ENCODE measurements around the gene DIO1.

DIO1 gene

DNA sequence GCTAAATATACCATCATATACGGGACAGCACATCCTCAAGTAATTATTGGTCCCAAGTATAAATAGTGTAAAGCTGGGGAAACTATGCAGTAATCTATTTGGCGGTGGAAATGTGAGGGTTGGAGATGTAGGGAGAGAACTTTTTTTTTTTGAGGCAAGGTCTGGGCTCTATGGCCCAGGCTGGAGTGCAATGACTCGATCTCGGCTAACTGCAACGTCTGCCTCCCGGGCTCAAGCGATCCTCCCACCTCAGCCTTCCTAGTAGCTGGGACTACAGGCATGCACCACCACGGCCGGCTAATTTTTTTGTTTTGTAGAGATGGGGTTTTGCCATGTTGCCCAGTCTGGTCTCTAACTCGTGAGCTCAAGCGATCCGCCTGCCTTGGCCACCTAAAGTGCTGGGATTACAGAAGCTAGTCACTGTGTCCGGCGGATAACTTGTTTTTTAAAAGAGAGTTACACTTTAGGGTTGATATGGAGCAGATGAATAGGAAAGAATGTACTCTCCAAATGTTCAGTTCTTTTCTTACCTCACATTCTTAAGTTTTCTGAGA, 49.6 kb downstream of the DIO1 start:
- DNase-seq, result no peak

DNA sequence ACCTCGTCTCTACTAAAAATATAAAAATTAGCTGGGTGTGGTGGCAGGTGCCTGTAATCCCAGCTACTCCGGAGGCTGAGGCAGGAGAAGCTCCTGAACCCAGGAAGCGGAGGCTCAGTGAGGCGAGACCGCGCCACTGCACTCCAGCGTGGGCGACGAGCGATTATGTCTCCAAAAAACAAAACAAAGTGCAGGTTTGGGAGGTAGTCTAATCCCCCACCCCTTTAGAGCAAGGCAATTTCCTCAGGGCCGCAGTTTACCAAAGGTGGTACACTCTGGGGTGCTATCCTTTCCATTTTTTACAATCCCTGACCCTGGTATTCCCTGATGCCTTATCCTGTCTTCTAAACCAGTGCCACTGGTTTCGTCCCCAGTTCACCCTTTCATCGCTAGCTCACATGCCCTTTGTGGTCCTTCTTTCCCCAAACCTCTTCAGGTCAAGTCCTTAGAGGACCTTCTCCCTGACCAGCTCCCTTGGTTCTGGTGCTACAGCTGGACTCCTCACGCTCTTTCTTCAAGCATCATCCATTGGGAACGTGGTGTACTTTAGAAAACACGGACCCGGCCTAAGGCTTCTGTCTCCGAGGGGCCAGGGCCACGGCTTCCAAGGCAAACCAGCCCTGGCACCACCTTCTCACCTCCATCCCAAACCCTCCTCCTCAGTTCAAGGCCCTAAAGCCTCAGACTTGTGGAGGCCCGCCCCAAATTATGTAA, 50.6 kb downstream of the DIO1 start:
- no peak for DNase-seq

DNA sequence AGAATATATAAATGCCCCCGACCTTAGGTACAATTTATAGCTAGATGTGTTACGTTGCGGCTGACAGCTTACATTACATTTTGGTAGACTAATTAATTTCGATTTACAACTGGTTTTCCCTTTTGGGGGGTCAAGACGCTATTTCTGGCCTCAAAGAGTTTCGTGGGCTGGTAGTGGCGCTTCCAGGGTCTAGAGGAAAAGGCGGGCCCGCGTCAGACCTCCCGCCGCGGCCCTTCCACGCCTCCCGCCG, 51.1 kb downstream of the DIO1 start:
- DNase-seq, result no peak

DNA sequence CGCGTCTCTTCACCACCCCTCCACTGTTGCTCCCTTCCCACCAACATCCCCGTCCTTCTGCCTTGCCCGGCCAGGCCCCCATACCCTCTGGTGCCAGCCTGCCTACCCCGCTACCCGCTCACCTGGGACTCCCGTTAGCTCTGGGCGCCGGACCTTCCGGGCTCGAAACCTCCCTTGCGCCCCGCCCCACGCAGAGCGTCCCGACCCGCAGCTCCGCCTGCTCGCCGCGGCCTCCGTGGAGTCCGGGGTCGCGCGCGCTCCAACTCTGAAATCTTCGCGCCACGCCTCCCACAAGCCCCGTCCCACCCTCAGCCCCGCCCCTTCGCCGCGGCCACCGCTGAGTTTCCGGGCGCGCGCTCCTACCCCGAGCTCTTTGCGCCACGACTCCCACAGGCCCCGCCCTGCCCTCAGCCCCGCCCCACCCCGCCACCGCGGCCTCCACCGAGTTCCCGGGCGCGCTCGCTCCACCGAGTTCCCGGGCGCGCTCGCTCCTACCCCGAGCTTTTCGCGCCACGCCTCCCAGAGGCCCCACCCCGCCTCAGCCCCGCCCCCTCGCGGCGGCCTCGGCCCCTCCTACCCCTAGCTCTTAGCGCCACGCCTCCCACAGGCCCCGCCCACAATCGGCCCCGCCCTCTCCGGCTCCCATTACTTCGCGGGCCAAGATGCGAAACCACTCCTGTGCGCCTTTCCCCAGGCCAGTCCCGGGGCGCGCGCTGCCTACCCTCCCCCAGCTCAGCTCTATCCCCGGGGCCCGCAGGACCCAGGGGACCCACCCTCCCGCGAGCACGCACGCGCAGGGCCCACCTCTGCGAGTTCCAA, 51.7 kb downstream of the DIO1 start, which contains the start of gene IFT25:
IFT25 (minus strand) TSS at position 267 of the 819 bp plus-strand sequence. CDS start 5,617 bp downstream, outside the sequence.
- peak; percentile 97 for DNase-seq

DNA sequence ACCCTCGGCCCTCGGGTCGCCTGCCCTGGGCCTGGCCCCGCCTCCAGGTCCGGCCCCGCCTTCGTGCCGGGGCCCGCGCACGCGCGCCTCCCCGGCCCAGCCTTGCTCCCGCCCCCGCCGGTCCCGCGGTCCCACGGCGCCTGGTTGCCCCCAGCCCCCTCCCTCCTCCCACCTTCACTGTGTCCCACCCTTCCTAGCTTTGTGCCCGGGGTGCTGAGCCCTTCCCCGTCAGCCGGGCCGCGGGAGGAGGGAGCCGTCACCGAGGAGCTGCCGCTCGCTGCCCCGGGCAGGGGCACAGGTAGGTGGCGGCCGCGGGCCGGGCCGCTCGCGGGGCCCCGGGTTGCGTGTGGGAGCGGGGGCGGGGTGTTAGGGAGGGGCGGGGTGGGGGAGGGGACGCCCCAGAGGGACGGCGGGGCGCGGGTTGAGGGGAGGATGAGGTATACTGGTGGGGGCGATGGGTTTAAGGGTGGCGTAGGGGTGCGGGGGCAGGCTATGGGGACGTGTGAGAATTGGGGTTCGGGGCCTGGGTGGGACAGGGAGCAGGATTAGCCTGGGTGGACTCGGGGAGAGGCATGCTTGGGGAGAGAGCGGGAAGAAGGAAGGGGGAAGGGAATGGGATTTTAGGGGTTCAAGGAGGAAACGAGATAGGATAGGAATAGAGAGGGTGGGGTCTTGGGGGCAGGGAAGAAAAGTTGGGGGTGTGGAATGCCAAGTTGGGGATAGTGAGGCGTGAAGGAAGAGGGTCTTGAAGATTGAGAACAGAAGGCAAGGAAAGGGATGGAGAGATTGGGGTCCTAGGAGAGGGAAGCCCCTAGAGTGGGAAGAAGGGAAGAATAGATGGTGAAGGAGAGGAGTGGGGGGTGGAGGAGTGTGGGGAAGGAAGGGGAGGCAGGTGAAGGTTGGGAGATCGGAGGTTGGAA, 52.5 kb downstream of the DIO1 start, which contains the start of gene LRRC42:
LRRC42 (plus strand) TSS at position 99 of the 920 bp plus-strand sequence. CDS start 5,650 bp downstream, outside the sequence.
- DNase-seq, result no peak

DNA sequence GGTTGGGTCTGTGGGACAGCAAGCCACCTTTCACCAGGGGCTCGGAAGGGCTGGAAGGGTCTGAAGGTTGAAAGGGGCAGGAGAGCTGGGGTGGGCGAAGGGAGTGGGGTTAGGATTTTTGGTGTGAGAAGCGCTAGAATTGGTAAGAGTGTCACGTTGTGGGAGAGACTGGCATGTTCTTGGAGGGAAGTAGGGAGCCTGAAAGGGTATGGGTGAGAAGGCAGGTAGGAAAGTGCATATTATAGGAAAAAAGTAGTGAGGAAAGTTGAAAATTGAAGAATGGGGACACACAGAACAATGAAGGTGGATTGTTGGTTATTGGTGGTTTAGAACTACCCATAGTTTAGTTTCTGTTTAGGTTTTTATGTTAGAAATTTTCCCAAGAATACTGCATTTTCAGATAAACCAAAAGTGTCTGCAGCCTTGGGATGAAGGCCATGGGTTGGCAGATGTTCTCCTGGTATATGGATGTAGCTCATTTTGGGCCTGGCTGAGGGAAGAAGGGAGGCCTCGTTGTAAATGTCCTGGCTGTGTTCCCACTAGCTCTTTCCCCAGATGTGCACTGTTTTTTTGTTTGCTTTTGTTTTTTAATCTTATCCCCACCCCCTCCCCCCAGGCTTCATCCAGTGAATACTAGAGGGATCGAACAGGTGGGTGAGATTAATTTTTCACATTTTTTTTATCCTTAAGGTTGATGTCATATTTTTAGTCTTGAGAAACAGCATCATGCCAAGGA, 53.4 kb downstream of the DIO1 start:
- DNase-seq, result no peak

DNA sequence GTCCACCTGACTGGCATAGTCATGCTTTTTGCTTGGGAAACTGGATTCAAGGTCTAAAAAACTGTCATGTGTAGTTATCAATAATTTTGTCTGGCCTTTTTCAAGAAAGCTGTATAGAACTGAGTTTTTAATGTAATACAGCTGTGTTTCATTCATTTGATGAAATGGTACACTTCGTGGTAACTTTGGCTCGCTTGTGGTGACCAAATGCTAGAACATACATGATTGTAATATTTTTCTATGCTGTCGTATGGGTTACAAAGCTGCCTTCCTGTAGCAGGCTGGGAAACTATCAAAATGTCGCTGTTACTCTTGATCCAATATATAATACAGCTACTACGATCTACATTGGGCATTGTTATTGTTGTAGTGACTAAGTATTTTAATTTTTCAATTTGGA, 54.3 kb downstream of the DIO1 start:
- DNase-seq, result no peak

DNA sequence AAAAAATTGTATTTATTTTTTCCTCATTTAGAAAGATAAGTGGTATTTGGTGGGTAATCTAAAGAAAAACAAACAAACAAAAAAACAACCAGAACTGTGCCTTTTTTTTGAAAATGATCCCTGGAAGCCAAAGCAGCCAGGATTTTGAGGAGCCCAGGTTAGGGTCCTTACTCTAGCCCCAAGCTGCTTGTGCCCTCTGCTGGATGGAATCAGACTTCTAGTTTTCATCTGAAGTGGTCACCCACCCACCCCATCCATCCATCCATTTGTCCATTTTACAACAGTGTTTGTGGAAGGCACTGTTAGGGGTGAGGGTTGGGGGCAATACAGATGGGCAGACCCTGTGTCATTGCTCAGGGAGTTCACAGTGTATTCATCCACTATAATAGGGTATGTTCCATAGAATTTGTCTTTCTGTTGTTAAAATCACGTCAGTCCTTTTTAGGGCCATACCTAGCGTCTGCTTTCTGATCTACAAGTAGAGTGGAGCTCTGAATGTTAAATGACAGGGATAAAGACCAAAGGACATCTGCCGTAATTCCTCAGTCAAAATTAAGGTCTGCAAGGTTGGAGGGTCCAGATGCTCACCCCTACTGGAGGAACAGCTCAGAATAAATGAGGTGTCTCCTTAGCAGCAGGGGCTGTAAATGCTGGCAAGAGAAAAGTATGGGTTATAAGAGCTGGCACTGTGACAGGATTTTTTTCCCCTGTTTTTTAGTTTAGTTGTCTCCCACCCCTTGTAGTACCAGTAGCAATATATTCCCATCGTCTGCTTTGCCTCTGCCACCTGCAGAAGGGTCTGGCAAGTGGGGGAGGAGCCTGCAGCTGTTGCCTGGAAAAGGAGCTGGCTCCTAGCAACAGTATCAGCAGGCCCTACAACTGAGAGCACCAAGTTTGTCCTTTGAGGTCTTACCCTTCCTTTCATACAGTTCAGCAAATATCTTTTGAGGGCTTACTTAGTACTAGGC, 55.3 kb downstream of the DIO1 start:
- DNase-seq, result no peak

DNA sequence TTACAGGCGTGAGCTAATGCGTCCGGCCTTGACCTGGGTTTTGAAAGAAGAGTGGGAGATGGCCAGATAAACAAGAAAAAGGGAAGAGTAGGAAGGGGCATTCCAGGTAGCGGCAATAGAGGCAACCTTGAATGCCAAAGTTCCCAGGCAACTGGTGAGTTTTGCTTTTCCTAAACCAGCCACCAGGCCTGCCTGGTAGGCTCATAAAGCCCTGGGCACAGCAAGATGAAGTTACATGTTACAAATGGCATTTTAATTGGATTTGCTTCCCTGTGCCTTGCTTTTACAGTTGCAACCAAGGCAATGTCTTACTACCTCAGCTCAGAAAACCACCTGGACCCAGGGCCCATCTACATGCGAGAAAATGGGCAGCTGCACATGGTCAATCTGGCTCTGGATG, 57.7 kb downstream of the DIO1 start:
- no peak for DNase-seq

DNA sequence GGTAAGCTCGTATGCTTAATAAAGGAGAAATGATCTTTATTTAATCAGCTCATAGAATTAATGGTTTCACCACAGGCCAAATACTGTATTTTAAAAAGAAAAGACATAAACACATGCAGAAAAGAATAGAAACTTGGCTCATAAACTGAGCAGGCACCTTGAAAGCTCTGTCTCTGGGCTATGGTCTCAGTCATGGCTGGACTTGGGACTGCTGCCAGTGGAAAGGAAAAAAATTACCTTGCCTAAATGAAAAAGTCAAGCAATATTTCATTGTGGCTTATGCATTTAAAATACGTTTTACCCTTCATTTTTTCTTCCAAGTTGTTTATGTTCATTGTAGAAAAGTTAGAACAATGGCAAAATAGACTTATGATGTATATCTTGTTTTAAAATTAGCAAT, 60.1 kb downstream of the DIO1 start:
- DNase-seq, result no peak

DNA sequence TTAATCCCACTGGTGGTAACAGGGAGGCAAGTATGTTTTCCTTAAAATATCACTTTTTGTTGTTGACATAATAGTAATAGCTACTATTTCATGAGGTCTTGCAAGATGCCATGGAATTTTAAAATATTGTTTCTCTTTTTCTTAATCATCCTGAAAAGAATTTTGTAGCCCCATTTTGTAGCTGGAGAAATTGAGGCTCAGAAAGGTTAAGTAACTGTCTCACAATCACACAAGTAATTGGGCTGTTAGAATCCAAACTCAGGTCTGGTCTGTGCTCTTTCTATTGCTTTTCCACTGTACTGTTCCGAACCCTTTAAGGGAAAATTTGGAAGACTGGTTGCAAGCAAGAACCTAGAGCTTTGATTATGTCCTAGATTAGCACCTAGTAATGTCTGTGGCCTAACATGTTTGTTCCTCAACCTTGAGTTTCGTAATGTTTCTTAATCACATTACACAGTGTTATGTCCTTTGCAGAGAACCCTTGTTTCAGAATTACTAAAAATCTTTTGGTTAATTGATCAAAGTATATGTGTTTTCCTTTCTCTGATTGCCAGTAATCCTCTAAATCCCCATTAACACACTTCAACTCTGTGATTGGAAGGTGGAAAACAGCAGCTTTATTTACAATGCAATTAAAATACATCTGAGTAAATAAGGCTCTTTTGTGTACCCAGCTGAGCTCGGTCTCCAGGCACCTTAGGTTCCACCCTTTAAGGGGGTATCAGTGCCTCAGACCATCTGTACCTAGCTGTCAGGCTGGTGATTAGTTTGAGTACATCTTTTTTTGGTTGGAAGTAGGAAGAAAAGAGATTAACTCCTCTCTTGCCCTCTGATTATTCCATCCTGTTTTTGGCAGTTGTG, 62.6 kb downstream of the DIO1 start:
- DNase-seq, result no peak

DNA sequence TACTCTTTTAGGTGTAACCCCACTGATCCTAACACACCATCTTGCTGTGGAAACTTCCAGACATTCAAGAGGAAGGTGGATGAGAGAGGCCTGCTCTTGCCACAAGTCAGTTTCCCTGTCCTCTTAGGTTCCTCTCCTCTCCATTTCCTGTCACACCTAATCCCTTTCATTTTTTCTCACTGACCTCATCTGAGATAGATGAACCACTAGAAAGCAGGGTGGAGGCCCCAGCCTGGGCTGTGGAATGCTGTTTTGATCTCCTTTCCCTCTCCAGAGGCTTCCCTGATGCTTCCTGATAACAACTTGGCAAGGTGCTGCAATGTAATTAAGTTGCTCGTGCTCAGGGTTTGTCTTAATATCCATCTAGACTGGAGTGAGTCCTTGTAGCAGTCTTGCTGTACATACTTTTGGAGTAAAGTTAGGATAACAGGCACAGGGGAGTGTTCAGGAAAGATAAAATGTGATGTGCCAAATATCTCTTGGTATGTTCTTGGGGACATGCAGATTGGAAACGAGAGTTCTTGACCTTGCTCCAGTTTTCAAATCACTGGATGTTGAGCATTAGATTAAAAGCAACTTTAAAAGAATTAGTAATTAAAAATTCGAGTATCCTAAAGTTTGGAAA, 63.3 kb downstream of the DIO1 start:
- no peak for DNase-seq

DNA sequence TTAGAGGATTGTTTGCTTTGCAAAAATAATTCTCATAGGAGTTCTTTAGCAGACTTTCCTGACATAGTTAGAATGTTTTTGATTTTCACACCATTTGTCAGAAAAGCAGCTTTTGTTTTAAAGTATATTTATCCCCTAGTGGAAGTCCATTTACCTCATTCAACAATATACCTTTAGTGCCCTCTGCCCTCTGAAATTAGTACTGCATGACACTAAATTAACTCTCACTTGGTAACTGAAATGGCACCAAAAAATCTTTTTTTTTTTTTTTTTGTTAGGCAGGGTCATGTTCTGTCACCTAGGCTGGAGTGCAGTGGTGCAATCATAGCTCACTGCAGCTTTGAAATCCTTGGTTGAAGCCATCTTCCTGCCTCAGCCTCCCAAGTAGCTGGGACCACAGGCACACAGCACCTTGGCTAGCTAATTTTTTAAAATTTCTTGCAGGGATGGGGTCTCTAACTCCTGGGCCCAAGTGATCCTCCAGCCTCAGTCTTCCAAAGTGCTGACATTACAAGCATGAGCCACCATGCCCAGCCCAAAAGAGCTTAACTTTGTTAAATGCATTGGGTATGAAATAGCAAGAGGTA, 65.8 kb downstream of the DIO1 start:
- no peak for DNase-seq
